GM12878 (cell line): Measurements from ENCODE around the gene IRF8. TPM values are rescaled to one million over a fixed set of nuclear protein-coding genes. Genes with fewer than 3 reads are reported as not detected.

Experiments
- JUNB ChIP-seq: IDR thresholded peaks from 2 replicates; pipeline ENCODE4 v1.6.1; 2016; ENCODE audit warnings: antibody characterized with exemption, mild to moderate bottlenecking
- LARP7 ChIP-seq: fragments of 450-650 bp; IDR thresholded peaks from 2 replicates; pipeline ENCODE4 v1.6.1; 2017; ENCODE audit warnings: mild to moderate bottlenecking
- MXI1 ChIP-seq: fragments of 150-350 bp; IDR thresholded peaks from 2 replicates; pipeline ENCODE4 v1.6.1; 2011; ENCODE audit warnings: low read depth, mild to moderate bottlenecking, inconsistent platforms, low read length, improper control_type of control experiment
- POLR2AphosphoS5 ChIP-seq: IDR thresholded peaks from 2 replicates; pipeline ENCODE4 v1.6.1; 2011; ENCODE audit warnings: mild to moderate bottlenecking, low read length, inconsistent platforms
- RAD21 ChIP-seq: IDR thresholded peaks from 2 replicates; pipeline ENCODE4 v1.6.1; 2011; ENCODE audit warnings: mild to moderate bottlenecking, low read depth, low read length, moderate library complexity; ENCODE audit not compliant: insufficient read depth
- SPI1 ChIP-seq: IDR thresholded peaks from 2 replicates; pipeline ENCODE4 v1.6.1; 2011; ENCODE audit warnings: low read depth, mild to moderate bottlenecking, low read length, moderate library complexity, borderline replicate concordance; ENCODE audit not compliant: insufficient read depth
- SUPT20H ChIP-seq: IDR thresholded peaks from 2 replicates; pipeline ENCODE4 v1.6.1; 2011; ENCODE audit warnings: low read depth, mild to moderate bottlenecking, low read length, moderate library complexity, borderline replicate concordance; ENCODE audit not compliant: control insufficient read depth
- WRNIP1 ChIP-seq: IDR thresholded peaks from 2 replicates; pipeline ENCODE4 v1.6.1; 2011; ENCODE audit warnings: low read depth, low read length, improper control_type of control experiment, borderline replicate concordance
- polyA plus RNA-seq, 11 experiments: library from polyadenylated mRNA; depleted of rRNA in 4 of 11; unstranded in 6 of 11; stranded (reverse) in 5 of 11; fragments of >200 nt; fragmentation: Nextera tagmentation in 4 of 11; fragmentation: Illumina TruSeq in 1 of 11; extraction: Ambion mirVana in 4 of 11; extraction: Trizol in 1 of 11; gene quantifications; 1 replicate in 1 of 11; 2 replicates in 10 of 11; pipeline versions ENCODE4 v1.2.1 to v1.2.3, GENCODE V29; 2011 to 2016; ENCODE audit warnings: inconsistent platforms in 2 of 11, missing spikeins in 2 of 11, low read depth in 1 of 11
- total RNA-seq, 4 experiments: library from RNA; depleted of rRNA in 3 of 4; stranded (reverse); fragments of >200 nt in 3 of 4; fragmentation: Illumina TruSeq in 1 of 4; extraction: Trizol in 1 of 4; gene quantifications; 2 replicates each; pipeline versions ENCODE4 v1.2.1 to v1.2.3, GENCODE V29; 2013 to 2021
- TF ChIP-seq, protein P1 (sequence below): fragments of 450-650 bp; IDR thresholded peaks from 2 replicates; pipeline ENCODE4 v1.6.1; 2017; ENCODE audit warnings: mild to moderate bottlenecking, moderate library complexity
- TF ChIP-seq, protein P2 (sequence below): fragments of 450-650 bp; IDR thresholded peaks from 2 replicates; pipeline ENCODE4 v1.6.1; 2017; ENCODE audit warnings: mild to moderate bottlenecking
- TF ChIP-seq, protein P3 (sequence below): IDR thresholded peaks from 2 replicates; pipeline ENCODE4 v1.6.1; 2012; ENCODE audit warnings: low read depth, low read length, improper control_type of control experiment

IRF8 gene
- total and polyA plus RNA-seq, 10 of the 15 experiments (the other 5 are each of a cell fraction or from before 2014, with no cell fraction given), result 17.1 to 237 (median 172) TPM

DNA sequence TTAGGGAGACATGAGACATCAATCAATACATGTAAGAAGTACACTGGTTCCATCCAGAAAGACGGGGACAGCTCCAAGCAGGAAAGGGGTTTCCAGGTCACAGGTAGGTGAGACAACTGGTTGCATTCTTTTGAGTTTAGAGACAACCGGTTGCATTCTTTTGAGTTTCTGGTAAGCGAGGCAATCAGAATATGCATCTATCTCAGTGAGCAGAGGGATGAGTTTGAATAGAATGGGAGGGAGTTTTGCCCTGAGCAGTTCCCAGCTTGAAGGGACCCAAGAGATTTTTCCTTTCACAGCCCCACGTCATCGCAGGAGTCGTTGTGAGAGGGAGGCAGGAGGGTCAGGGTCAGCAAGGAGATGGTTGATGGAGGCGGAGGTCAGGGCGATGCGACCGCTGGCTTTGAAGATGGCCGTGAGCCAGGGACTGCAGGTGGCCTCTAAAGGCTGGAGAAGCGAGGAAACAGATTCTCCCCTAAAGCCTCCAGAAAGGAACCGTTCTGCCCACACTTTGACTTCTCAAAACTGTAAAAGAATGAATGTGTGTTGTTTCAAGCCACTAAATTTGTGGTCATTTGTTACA, 36.5 kb downstream of the IRF8 start (continued):
- TF ChIP-seq, protein P1, sequence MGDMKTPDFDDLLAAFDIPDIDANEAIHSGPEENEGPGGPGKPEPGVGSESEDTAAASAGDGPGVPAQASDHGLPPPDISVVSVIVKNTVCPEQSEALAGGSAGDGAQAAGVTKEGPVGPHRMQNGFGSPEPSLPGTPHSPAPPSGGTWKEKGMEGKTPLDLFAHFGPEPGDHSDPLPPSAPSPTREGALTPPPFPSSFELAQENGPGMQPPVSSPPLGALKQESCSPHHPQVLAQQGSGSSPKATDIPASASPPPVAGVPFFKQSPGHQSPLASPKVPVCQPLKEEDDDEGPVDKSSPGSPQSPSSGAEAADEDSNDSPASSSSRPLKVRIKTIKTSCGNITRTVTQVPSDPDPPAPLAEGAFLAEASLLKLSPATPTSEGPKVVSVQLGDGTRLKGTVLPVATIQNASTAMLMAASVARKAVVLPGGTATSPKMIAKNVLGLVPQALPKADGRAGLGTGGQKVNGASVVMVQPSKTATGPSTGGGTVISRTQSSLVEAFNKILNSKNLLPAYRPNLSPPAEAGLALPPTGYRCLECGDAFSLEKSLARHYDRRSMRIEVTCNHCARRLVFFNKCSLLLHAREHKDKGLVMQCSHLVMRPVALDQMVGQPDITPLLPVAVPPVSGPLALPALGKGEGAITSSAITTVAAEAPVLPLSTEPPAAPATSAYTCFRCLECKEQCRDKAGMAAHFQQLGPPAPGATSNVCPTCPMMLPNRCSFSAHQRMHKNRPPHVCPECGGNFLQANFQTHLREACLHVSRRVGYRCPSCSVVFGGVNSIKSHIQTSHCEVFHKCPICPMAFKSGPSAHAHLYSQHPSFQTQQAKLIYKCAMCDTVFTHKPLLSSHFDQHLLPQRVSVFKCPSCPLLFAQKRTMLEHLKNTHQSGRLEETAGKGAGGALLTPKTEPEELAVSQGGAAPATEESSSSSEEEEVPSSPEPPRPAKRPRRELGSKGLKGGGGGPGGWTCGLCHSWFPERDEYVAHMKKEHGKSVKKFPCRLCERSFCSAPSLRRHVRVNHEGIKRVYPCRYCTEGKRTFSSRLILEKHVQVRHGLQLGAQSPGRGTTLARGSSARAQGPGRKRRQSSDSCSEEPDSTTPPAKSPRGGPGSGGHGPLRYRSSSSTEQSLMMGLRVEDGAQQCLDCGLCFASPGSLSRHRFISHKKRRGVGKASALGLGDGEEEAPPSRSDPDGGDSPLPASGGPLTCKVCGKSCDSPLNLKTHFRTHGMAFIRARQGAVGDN, result 0 out of 2 replicates have a peak, but pooled peaks have one; percentile 8
- TF ChIP-seq SPI1 (no peak; the same call in 1 of the 2 replicates), JUNB (peak; percentile 4; the same call in 1 of the 2 replicates), LARP7 (0 out of 2 replicates have a peak, but pooled peaks have one; percentile 28), SUPT20H (no peak), RAD21 (no peak), POLR2AphosphoS5 (0 out of 2 replicates have a peak, but pooled peaks have one; percentile 41), WRNIP1 (no peak), MXI1 (no peak)
- TF ChIP-seq, protein P2, sequence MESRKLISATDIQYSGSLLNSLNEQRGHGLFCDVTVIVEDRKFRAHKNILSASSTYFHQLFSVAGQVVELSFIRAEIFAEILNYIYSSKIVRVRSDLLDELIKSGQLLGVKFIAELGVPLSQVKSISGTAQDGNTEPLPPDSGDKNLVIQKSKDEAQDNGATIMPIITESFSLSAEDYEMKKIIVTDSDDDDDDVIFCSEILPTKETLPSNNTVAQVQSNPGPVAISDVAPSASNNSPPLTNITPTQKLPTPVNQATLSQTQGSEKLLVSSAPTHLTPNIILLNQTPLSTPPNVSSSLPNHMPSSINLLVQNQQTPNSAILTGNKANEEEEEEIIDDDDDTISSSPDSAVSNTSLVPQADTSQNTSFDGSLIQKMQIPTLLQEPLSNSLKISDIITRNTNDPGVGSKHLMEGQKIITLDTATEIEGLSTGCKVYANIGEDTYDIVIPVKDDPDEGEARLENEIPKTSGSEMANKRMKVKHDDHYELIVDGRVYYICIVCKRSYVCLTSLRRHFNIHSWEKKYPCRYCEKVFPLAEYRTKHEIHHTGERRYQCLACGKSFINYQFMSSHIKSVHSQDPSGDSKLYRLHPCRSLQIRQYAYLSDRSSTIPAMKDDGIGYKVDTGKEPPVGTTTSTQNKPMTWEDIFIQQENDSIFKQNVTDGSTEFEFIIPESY, result no peak
- TF ChIP-seq, protein P3, sequence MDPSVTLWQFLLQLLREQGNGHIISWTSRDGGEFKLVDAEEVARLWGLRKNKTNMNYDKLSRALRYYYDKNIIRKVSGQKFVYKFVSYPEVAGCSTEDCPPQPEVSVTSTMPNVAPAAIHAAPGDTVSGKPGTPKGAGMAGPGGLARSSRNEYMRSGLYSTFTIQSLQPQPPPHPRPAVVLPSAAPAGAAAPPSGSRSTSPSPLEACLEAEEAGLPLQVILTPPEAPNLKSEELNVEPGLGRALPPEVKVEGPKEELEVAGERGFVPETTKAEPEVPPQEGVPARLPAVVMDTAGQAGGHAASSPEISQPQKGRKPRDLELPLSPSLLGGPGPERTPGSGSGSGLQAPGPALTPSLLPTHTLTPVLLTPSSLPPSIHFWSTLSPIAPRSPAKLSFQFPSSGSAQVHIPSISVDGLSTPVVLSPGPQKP, result no peak
- TF ChIP-seq, all 136 proteins: peak for 10
